ENCODE results near the gene SP3. TPM values are rescaled to one million over a fixed set of nuclear protein-coding genes. Genes with fewer than 3 reads are reported as not detected.

Gene SP3
- total and polyA plus RNA-seq, 2 of the 8 experiments (the other 6 are each of a cell fraction or from before 2014, with no cell fraction given): 31.0 to 92.1 TPM

DNA sequence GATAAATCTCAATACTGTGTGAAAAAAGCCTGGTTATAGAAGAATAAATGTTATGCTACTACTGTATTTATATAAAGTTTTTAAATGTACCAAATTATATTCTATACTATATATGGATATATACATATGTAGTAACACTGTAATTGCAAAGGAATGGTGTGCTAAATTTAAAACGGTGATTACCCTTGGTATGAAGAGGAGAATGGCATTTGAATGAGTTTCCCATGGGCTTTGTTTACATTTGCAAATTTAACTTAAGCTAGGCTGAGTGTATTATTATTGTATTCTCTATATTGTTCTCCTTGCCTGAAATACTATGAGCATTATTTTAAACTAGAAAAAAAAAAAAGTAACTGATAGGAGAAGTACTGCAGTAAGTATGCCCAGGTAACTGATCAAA lies 4.7 kb upstream of the SP3 start:
- no peak overlapping the region for H2BK12ac ChIP-seq (ENCODE audit: low read depth, low read length)
- no peak overlapping the region for H3K56ac ChIP-seq (replicated peaks; ENCODE audit: insufficient read length, low read depth, low read length)
- H3K4me3 ChIP-seq (ENCODE audit: extremely low read depth in 1 of 4, insufficient read depth in 2 of 4, low read depth in 3 of 4, low read length in 4 of 4): no peak overlapping the region
- no peak overlapping the region for H3K23ac ChIP-seq (ENCODE audit: insufficient read length)
- POLR2A ChIA-PET (ENCODE audit: partially characterized antibody): interaction anchor here (1.1 kb wide), 1 partner anchor 33 kb away, joined by 3 read pairs; no protein-coding TSS in a partner anchor
- no peak overlapping the region for H4K8ac ChIP-seq (ENCODE audit: extremely low read depth, insufficient read depth, low read length)
- no peak overlapping the region for H2BK20ac ChIP-seq (ENCODE audit: low read length)
- H3K14ac ChIP-seq (ENCODE audit: insufficient read length): no peak overlapping the region
- no peaks in the 10 kb centered on the region for H4K20me1 ChIP-seq (replicated peaks in 1 of 2; ENCODE audit: control insufficient read depth in 1 of 2, insufficient read depth in 2 of 2, low read length in 2 of 2)
- 19% methylated on average over 1 of the region's 1 CpG; no CpG with 5 or more reads in 1 of the 2 experiments for WGBS, 2 experiments (ENCODE audit: extremely low coverage in 1 of 2, insufficient coverage in 1 of 2, insufficient read length in 1 of 2, insufficient replicate concordance in 2 of 2, low coverage in 1 of 2, low lambda C conversion rate in 2 of 2, missing lambda C conversion rate in 1 of 2)
- no peak overlapping the region for H3K4ac ChIP-seq (replicated peaks; ENCODE audit: insufficient read length, low read depth, low read length)
- H3K4me2 ChIP-seq (ENCODE audit: insufficient read depth in 1 of 2, low read depth in 2 of 2, low read length in 2 of 2): no peak overlapping the region
- no peaks in the 10 kb centered on the region for H3K27me3 ChIP-seq (replicated peaks in 1 of 4; ENCODE audit: control insufficient read depth in 3 of 4, extremely low read depth in 1 of 4, insufficient read depth in 3 of 4, low read length in 3 of 4)
- no peak overlapping the region for H3K27ac ChIP-seq (ENCODE audit: low read depth, low read length)
- H3K79me2 ChIP-seq (ENCODE audit: control insufficient read depth in 1 of 2, insufficient read depth in 2 of 2, low read length in 2 of 2): peaks cover 0 to 5% of the 10 kb centered on the region in 2 experiments; a peak in 2 of 4 replicates
- H4K5ac ChIP-seq (ENCODE audit: insufficient read length, low read depth, low read length): no peak overlapping the region
- H2AK5ac ChIP-seq (ENCODE audit: low read depth, low read length): no peak overlapping the region
- no peak for FAIRE-seq
- no peaks in the 10 kb centered on the region for H3K23me2 ChIP-seq (ENCODE audit: low read depth, low read length)
- DNase-seq (ENCODE audit: low read depth in 1 of 2, low spot score in 2 of 2): no peak
- no peak overlapping the region for H3K9ac ChIP-seq (replicated peaks in 1 of 4; ENCODE audit: extremely low read depth in 1 of 4, low read depth in 3 of 4, low read length in 3 of 4)
- H4K91ac ChIP-seq (replicated peaks; ENCODE audit: insufficient read length, low read length): no peak overlapping the region
- H2BK5ac ChIP-seq (ENCODE audit: low read depth, low read length): no peak overlapping the region
- H3K36me3 ChIP-seq (ENCODE audit: control insufficient read depth in 2 of 4, insufficient read depth in 4 of 4, low read length in 3 of 4): no peaks in the 10 kb centered on the region
- H3K9me3 ChIP-seq (ENCODE audit: insufficient read depth in 2 of 2, low read depth in 1 of 2, low read length in 1 of 2): no peaks in the 10 kb centered on the region
- CTCF ChIA-PET (ENCODE audit: partially characterized antibody): interaction anchor here (0.5 to 1.2 kb wide), 5 partner anchors 8 to 74 kb away, joined by 3 to 7 read pairs (median 4); no protein-coding TSS in a partner anchor
- no peak overlapping the region for H3K18ac ChIP-seq (ENCODE audit: extremely low read depth, low read length)
- no peak overlapping the region for H2BK120ac ChIP-seq (replicated peaks; ENCODE audit: low read depth, low read length)
- H3K4me1 ChIP-seq (replicated peaks in 1 of 4; ENCODE audit: control insufficient read depth in 3 of 4, insufficient read depth in 4 of 4, low read length in 3 of 4): peaks cover 0 to 10% (median 3%) of the 10 kb centered on the region in 4 experiments; a peak in 4 of 7 replicates
- no peak overlapping the region for H2AFZ ChIP-seq (ENCODE audit: low read length)
- no peak overlapping the region for H2BK15ac ChIP-seq (ENCODE audit: low read length)
- no peaks in the 10 kb centered on the region; the same call in 1 of the 2 replicates for H3K79me1 ChIP-seq (ENCODE audit: low read depth, low read length)
- TF ChIP-seq EZH2 (IDR thresholded peaks at IDR 0.05; ENCODE audit: low read depth, low read length, severe bottlenecking): no peak
- TF ChIP-seq POLR2AphosphoS5 (IDR thresholded peaks at IDR 0.05; ENCODE audit: low read depth, low read length): no peak
- no peak for TF ChIP-seq ASH2L (IDR thresholded peaks at IDR 0.05; ENCODE audit: low read length)
- no peak for TF ChIP-seq SP2 (IDR thresholded peaks at IDR 0.05; ENCODE audit: low read length)
- TF ChIP-seq SIRT6 (IDR thresholded peaks at IDR 0.05; ENCODE audit: low read length): no peak
- TF ChIP-seq CHD2 (IDR thresholded peaks at IDR 0.05; ENCODE audit: low read length): no peak

Data from H1 (cell line).